BJ (cell line): ENCODE results near the gene SORL1. TPM values are rescaled to one million over a fixed set of nuclear protein-coding genes. Genes with fewer than 3 reads are reported as not detected.

Experiments used
- CTCF ChIA-PET: fragments of 350-600 bp; formaldehyde crosslinking; extraction: SDS; loops from one replicate; lab custom pipeline; 2021; ENCODE audit warnings: antibody characterized with exemption, inconsistent platforms; lab: Yijun Ruan, JAX
- POLR2A ChIA-PET: fragments of 300-600 bp; sonication (Branson Sonifier 250); formaldehyde crosslinking; extraction: SDS; loops from one replicate; lab custom pipeline; 2021; ENCODE audit warnings: antibody characterized with exemption; lab: Charles Lee
- DNase-seq: peaks from one replicate; pipeline ENCODE4 v3.0.0-alpha.2; 2011; ENCODE audit warnings: low read depth
- H3K27me3 ChIP-seq: 2 replicates; pipeline ENCODE4 v1.6.0; 2011; ENCODE audit warnings: low read length; ENCODE audit not compliant: control insufficient read depth, insufficient read depth
- H3K36me3 ChIP-seq: 2 replicates; pipeline ENCODE4 v1.5.1; 2011; ENCODE audit warnings: low read length; ENCODE audit not compliant: control insufficient read depth, insufficient read depth
- H3K4me3 ChIP-seq: 2 replicates; pipeline ENCODE4 v1.5.1; 2011; ENCODE audit warnings: low read depth, mild to moderate bottlenecking, control low read depth, low read length
- polyA plus RNA-seq: library from polyadenylated mRNA; depleted of rRNA; stranded (reverse); fragments of >200 nt; gene quantifications from 2 replicates; pipeline ENCODE4 v1.2.3, GENCODE V29; 2011
- TF ChIP-seq, protein P1 (sequence below): IDR thresholded peaks from 2 replicates; pipeline ENCODE4 v1.5.1; 2011; ENCODE audit warnings: low read depth, mild to moderate bottlenecking, control low read depth, inconsistent platforms, low read length, moderate library complexity; ENCODE audit not compliant: insufficient read depth

SORL1 gene
- polyA plus RNA-seq, 1 experiment = 1.4 TPM

DNA sequence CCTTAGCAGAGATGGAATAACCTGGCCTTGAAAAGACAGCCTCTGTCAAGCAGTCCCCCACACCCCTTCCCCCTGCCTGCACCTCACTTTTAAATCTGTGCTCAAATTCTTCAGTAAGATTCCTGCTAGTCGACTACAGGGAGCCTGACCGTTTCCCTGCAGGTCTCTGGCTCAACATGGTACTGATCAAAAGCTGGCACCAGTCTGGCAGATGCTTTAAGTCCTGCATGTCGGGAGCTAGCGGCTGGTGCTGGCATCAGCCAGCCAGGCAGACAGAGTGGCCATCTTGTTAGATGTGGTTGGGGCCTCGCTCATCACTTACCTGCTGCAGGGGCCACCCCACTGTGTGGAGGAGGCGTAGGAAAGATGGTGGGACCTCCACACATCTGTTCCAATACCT is 205.0 kb downstream of the SORL1 start:
- Histone ChIP-seq H3K36me3 (no peaks in the 10 kb centered on the region), H3K4me3 (no peak overlapping the region), H3K27me3 (no peaks in the 10 kb centered on the region)
- ChIA-PET CTCF (interaction anchor here (0.8 to 1.0 kb wide), 3 partner anchors 10 to 558 kb away, joined by 3 to 4 read pairs (median 3); no protein-coding TSS in a partner anchor), POLR2A (no interaction called here)
- TF ChIP-seq, protein P1, sequence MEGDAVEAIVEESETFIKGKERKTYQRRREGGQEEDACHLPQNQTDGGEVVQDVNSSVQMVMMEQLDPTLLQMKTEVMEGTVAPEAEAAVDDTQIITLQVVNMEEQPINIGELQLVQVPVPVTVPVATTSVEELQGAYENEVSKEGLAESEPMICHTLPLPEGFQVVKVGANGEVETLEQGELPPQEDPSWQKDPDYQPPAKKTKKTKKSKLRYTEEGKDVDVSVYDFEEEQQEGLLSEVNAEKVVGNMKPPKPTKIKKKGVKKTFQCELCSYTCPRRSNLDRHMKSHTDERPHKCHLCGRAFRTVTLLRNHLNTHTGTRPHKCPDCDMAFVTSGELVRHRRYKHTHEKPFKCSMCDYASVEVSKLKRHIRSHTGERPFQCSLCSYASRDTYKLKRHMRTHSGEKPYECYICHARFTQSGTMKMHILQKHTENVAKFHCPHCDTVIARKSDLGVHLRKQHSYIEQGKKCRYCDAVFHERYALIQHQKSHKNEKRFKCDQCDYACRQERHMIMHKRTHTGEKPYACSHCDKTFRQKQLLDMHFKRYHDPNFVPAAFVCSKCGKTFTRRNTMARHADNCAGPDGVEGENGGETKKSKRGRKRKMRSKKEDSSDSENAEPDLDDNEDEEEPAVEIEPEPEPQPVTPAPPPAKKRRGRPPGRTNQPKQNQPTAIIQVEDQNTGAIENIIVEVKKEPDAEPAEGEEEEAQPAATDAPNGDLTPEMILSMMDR = no peak
- no peak for DNase-seq

DNA sequence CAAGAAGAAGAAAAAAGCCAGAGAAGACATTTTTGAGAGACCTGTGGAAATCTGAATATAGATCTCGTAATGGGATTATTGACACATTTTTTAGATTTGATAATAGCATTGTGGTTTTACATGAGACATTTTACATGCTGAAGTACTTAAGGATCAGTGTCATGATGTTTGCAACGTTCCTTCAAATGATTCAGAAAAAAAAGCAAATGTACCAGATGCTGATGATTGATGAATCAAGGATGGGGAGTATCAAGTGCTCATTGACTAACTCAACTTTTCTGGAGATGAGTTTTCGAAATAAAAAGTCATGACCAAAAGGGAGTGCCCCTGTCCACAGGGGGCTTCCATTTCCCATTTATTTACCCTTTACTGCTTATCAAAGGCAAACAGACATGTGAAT is 207.7 kb downstream of the SORL1 start:
- Histone ChIP-seq H3K4me3 (no peak overlapping the region), H3K27me3 (no peaks in the 10 kb centered on the region), H3K36me3 (no peaks in the 10 kb centered on the region)
- TF ChIP-seq, protein P1 = no peak
- ChIA-PET POLR2A (no interaction called here), CTCF (interaction anchor here (1.3 kb wide), 1 partner anchor 440 kb away, joined by 3 read pairs; no protein-coding TSS in a partner anchor)
- DNase-seq = no peak

DNA sequence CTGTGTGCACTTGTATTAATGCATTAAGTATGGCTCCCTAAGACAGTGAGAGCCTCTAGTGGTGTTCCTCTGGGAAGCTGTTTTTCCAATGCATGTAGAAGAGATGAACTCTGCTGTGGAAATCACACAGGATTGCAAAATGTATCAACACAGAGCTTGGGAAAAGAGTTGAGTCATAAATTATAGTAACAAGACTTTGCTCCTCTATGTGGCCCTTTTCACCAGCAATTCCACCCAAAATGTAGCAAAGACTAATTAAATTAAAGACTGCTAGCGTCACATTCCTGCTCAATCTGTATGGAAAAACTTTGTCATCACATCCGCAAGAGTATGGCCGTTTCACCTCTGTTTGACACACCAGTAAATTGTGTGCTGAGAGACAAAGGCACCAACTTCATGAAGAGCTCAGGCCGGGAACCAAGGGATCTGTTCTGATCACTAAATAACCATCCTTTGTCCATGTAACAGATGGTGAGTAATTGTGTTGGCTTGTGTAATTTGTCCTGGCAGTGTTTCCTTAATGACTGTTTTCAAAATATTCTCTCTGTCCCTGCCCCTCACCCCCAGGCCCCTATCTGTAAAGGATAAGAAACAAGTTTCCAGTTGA is 209.9 kb downstream of the SORL1 start:
- ChIA-PET POLR2A (interaction anchor here (0.6 kb wide), 1 partner anchor 273 kb away, joined by 9 read pairs; no protein-coding TSS in a partner anchor), CTCF (interaction anchor here (0.6 to 1.4 kb wide), 6 partner anchors 9 to 443 kb away, joined by 3 to 5 read pairs (median 3); no protein-coding TSS in a partner anchor)

DNA sequence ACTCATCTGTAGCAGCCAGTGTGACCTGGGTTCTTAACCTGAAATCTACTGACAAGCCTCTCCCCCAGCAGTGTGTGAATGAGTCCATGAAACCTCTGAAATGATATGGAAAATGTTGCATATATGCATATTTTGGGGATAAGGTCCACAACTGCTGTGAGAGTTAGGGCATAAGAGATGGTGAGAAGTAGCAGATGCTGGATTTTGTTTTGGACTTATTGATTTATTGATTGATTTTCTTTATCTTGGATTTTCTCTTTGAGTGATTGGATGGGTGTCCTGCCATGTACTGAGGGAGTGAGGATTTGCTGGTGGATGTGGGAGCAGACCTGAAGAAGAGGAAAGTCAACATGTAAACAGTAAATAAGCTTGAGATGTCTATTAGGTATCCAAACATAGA is 212.0 kb downstream of the SORL1 start:
- DNase-seq = no peak
- TF ChIP-seq, protein P1 = no peak
- ChIA-PET POLR2A (no interaction called here), CTCF (no interaction called here)
- Histone ChIP-seq H3K27me3 (no peaks in the 10 kb centered on the region), H3K4me3 (no peak overlapping the region), H3K36me3 (no peaks in the 10 kb centered on the region)

More for the DNA sequence above, 209.9 kb downstream of the SORL1 start:
- H3K4me3 ChIP-seq = no peak overlapping the region
- TF ChIP-seq, protein P1 = peak; percentile 36; the same call in 1 of the 2 replicates
- H3K27me3 ChIP-seq = no peaks in the 10 kb centered on the region
- no peaks in the 10 kb centered on the region for H3K36me3 ChIP-seq
- peak; percentile 62 for DNase-seq

DNA sequence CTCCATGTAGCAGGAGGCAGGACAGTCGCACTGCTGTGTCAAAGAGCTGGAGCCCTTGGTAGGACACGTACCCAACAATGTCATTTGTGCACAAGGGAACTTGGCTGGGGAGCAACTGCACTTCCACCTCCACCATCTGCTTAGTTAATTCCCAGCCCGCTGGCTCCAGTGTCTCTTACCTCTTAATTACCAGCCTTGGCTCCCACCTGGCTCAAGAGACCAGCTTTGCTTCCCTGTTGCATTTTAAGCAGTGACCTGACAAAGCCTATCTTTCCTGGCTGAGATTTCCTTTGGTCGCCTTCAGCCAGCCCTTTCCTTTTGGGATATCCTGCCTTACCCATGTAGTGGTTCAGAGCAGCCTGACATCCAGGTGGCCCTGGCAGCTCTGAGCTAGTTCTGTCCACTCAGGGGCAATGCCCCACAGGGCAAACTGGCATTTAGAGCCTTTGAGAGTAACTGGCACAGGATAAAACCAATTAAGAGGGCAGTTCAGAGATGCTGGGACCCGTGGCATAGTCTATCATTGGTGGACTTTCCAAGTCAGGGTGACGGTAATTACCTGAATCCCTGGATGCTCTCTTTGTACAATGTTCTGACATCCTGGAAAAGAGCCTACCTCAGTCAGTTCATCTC is 213.2 kb downstream of the SORL1 start:
- DNase-seq = no peak
- no peaks in the 10 kb centered on the region for H3K27me3 ChIP-seq
- ChIA-PET CTCF (interaction anchor here (0.7 kb wide), 1 partner anchor 378 kb away, joined by 3 read pairs; no protein-coding TSS in a partner anchor), POLR2A (no interaction called here)
- TF ChIP-seq, protein P1 = no peak
- H3K4me3 ChIP-seq = no peak overlapping the region
- H3K36me3 ChIP-seq = no peaks in the 10 kb centered on the region
